ENCODE results near the gene FFAR1.

The FFAR1 gene

DNA sequence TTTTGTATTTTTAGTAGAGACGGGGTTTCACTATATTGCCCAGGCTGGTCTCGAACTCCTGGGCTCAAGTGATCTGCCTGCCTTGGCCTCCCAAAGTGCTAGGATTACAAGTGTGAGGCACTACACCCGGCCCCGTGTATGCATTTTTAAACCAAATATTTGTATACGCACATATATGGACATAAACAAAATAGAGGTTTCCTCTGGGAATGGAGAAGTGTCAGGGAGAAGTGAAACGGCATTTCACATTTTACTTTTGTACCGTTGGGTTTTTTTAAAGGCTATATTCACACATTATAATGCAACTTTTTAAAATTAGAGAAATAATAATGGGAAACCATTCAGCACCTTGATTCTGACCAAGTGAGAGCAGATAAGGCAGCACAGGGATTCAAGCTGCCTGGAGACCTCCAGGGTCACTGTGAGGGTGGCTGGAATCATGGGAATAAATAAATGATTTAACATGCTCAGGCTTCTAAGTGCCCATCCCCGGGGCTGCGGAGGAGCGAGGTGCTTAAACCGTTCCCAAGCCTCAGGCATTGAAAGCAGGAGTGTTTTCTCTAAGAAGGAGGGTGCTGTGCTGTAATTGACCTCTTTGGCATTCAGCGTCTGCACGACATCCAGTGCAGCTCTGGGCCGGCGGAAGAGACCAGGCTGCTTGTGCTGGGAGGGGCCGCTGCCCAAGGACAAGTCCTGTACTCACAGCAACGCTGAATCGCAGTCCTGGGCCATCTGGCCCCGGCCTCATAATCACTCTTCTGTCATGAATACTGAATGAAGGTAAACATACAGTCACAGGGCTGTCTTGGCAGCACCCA, 47.9 kb downstream of the FFAR1 start:
- Mint-ChIP-seq H3K9me3 (no peaks in the 10 kb centered on the region), H3K36me3 (ENCODE audit: insufficient read depth) (peaks cover 1% of the 10 kb centered on the region), H3K4me3 (no peak overlapping the region), H3K4me1 (no peaks in the 10 kb centered on the region), H3K27me3 (peaks cover 21% of the 10 kb centered on the region), H3K27ac (ENCODE audit: low read depth) (no peak overlapping the region)
- DNase-seq (ENCODE audit: low spot score in 2 of 2) (no peak), ATAC-seq (replicated peaks; ENCODE audit: extremely low read depth, poor library complexity, severe bottlenecking) (no peak)

DNA sequence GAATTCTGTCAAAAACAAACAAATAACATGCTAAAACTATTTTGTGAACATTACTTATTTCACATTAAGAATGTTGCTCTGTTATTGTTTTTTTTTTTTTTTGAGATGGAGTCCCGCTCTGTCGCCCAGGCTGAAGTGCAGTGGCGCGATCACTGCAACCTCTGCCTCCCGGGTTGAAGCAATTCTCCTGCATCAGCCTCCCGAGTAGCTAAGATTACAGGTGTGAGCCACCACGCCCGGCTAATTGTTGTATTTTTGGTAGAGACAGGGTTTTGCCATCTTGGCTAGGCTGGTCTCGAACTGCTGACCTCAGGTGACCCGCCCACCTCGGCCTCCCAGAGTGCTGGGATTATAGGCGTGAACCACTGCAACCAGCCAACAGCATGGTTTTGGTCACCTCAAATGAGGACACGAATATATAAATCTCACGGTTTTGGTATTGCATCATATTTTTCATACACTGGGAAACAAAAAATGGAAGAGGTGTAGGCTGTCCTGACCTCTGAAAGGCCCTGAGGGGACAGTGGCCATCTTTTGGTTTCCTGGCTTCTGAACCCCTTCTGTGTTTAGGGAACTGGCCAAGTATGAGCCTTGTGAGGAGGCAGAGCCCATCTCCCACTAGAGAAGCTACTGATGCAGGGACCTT, 48.7 kb downstream of the FFAR1 start:
- H3K27me3 Mint-ChIP-seq: peaks cover 21% of the 10 kb centered on the region
- no peaks in the 10 kb centered on the region for H3K9me3 Mint-ChIP-seq
- H3K36me3 Mint-ChIP-seq (ENCODE audit: insufficient read depth): peaks cover 1% of the 10 kb centered on the region
- H3K27ac Mint-ChIP-seq (ENCODE audit: low read depth): no peak overlapping the region
- DNase-seq (ENCODE audit: low spot score in 2 of 2): no peak
- H3K4me3 Mint-ChIP-seq: no peak overlapping the region
- ATAC-seq (replicated peaks; ENCODE audit: extremely low read depth, poor library complexity, severe bottlenecking): no peak
- no peaks in the 10 kb centered on the region for H3K4me1 Mint-ChIP-seq

DNA sequence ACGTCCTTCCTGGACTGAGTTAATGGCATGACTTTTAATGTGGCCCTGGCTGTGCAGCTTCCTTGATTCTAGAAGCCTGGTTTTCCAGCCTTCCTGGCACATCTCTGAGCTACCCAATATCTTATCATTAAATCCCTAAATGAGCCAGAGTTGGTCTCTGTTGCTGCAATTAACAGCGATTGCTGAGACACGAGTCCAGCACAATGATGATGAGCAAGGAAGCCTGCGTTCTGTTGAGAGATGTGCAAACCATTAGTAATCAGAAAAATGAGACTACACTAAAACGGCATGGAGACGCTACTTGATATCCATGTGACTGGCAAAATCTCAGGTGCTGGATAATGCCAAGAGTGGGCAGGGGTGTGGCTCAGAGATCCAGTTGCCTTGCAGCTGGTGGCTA, 49.4 kb downstream of the FFAR1 start:
- DNase-seq (ENCODE audit: low spot score in 2 of 2) (no peak), ATAC-seq (replicated peaks; ENCODE audit: extremely low read depth, poor library complexity, severe bottlenecking) (no peak)
- H3K27ac Mint-ChIP-seq (ENCODE audit: low read depth): no peak overlapping the region
- no peaks in the 10 kb centered on the region for H3K4me1 Mint-ChIP-seq
- H3K9me3 Mint-ChIP-seq: no peaks in the 10 kb centered on the region
- H3K27me3 Mint-ChIP-seq: peaks cover 21% of the 10 kb centered on the region
- no peak overlapping the region for H3K4me3 Mint-ChIP-seq
- H3K36me3 Mint-ChIP-seq (ENCODE audit: insufficient read depth): peaks cover 1% of the 10 kb centered on the region
